Left lung (tissue), 10 donors: Measurements from ENCODE around the gene MN1. TPM values are rescaled to one million over a fixed set of nuclear protein-coding genes. Genes with fewer than 3 reads are reported as not detected.

Experiments used
- ATAC-seq: fragments of 200-7000 bp; cut with Tn5 transposase; one replicate; pipeline ENCODE4 v1.9.1; 2020; ENCODE audit warnings: moderate library complexity
- DNase-seq, 4 donors: peaks; one replicate each; pipeline ENCODE4 v3.0.0-alpha.2; 2013 to 2020
- H3K27ac ChIP-seq, 2 donors: fragments of 200-600 bp; sonication (generic) in 1 of 2; one replicate each; pipeline versions ENCODE4 v1.5.0 to v1.8.0; 2020 to 2021
- H3K27me3 ChIP-seq, 2 donors: fragments of 200-600 bp; sonication (generic) in 1 of 2; one replicate each; pipeline versions ENCODE4 v1.5.0 to v1.8.0; 2020 to 2021
- H3K36me3 ChIP-seq, 2 donors: fragments of 200-600 bp; sonication (generic) in 1 of 2; one replicate each; pipeline versions ENCODE4 v1.5.0 to v1.8.0; 2020 to 2021
- H3K4me1 ChIP-seq, 2 donors: fragments of 200-600 bp; one replicate each; pipeline ENCODE4 v1.8.0; 2021
- H3K4me3 ChIP-seq, 2 donors: fragments of 200-600 bp; sonication (generic) in 1 of 2; one replicate each; pipeline versions ENCODE4 v1.5.0 to v1.8.0; 2020 to 2021; ENCODE audit warnings: mild to moderate bottlenecking in 1 of 2
- H3K9me3 ChIP-seq, 2 donors: fragments of 200-600 bp; sonication (generic) in 1 of 2; one replicate each; pipeline versions ENCODE4 v1.5.0 to v1.8.0; 2020 to 2021
- CTCF ChIP-seq, 2 donors: fragments of 200-600 bp; sonication (generic) in 1 of 2; IDR thresholded peaks; one replicate each; pipeline versions ENCODE4 v1.5.0 to v1.8.0; 2021; ENCODE audit warnings: antibody characterized with exemption in 2 of 2
- intact Hi-C, 2 donors: fragments of 100-400 bp; cut with DNase I; formaldehyde crosslinking; loops; one replicate each; pipeline versions ENCODE4 v1.11.2 to v1.14.2; 2022
- polyA plus RNA-seq, 6 donors: library from polyadenylated mRNA; unstranded; fragments of 120-200 nt; gene quantifications; one replicate each; pipeline ENCODE4 v1.2.1, GENCODE V29; 2013; ENCODE audit not compliant: insufficient read length in 6 of 6
- total RNA-seq, 2 donors: library from RNA; stranded (reverse); fragmentation: NEBNext Ultra II Directional; extraction: Animal tissue kit (Norgen Biotek cat#: 25700); gene quantifications; one replicate each; pipeline ENCODE4 v1.2.1, GENCODE V29; 2021
- donor health status: DM: no; HTN: yes; CAD: no.
- donor health status: DM: no; HTN: no; CAD: no.

Gene MN1
- total and polyA plus RNA-seq, 8 donors, result 1.9 to 7.4 (median 3.3) TPM

DNA sequence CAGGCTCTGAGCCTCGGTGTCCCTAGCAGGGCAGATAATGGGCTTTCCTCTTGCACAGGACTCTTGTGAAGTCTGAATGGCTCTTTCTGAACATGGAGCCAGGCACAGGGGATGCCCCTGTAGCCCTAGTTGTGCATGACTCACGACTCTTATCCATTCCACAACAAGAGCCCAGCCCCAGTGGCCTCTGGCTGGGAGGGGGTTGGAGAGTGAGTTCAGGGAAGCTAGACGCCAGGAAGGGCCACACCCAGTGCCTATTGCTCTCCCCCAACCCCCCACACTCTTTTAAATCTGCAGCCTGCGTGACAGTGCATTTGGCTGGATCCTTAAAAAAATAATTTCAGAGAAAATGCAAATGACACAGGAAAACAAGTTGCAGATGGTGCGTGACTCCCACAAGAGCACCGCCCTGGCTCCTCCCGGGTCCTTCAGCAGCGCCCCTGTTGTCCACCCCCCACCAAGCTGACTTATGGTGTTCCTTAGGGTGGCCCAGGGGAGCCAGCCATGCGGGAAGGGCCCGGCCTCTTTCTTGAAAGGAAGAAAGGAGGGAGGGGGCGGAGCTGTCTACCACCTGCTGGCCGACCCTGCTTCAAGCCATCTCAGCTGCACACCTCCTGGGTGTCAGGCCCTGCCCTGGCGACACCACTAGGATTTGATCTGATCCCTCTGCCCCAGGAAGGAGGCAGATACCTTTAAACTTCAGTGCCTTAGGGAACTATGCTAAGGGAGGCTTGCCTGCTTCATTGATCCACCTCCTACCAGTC, 74.7 kb downstream of the MN1 start:
- ATAC-seq (peak; percentile 96), DNase-seq (peak in 1 of 4 donors; percentile 72)
- Histone ChIP-seq H3K4me3 (no peak overlapping the region), H3K27ac (peak overlapping the region; percentile 70 to 82), H3K36me3 (no peaks in the 10 kb centered on the region), H3K27me3 (no peaks in the 10 kb centered on the region), H3K9me3 (no peaks in the 10 kb centered on the region), H3K4me1 (peaks cover 11% of the 10 kb centered on the region in 2 donors)
- TF ChIP-seq CTCF (IDR thresholded peaks at IDR 0.05), result no peak
- intact Hi-C loops, result no loop called here

GRCh38 chr22:27726331-27726685, 75.2 kb downstream of the MN1 start:
- no peak for TF ChIP-seq CTCF (IDR thresholded peaks at IDR 0.05)
- ATAC-seq, result no peak
- Histone ChIP-seq H3K9me3 (no peaks in the 10 kb centered on the region), H3K36me3 (no peaks in the 10 kb centered on the region), H3K4me1 (peaks cover 11% of the 10 kb centered on the region in 2 donors), H3K27ac (peak overlapping the region; percentile 70 to 82), H3K27me3 (no peaks in the 10 kb centered on the region), H3K4me3 (no peak overlapping the region)
- no peak for DNase-seq
- intact Hi-C loops, result no loop called here

- intact Hi-C loops, result no loop called here
- no peak for TF ChIP-seq CTCF (IDR thresholded peaks at IDR 0.05)
- peak overlapping the region; percentile 70 to 82 for H3K27ac ChIP-seq
Observed at GRCh38 chr22:27725661-27726060, 75.9 kb downstream of the MN1 start.

DNA sequence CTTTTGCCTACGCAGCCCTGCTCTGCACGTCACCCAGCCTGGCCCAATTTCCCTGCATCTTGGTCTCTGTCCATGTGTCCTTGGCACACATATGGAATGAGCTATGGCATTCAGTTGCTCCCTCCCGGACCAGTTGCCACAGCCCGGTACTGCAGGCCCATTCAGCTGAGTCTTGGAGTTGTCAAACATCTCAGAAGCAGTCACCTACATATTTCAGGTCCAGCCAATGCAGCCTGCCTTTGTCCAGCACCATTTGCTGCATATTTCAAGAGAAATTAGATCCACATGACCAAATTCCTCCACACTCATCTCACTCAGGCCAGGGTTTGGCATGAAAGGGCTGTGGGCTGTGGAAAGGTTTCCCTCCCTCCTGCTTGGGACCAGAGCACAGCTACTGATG, 76.8 kb downstream of the MN1 start:
- Histone ChIP-seq H3K4me1 (peaks cover 11% of the 10 kb centered on the region in 2 donors), H3K4me3 (no peak overlapping the region), H3K27me3 (no peaks in the 10 kb centered on the region), H3K27ac (peak overlapping the region in 1 of 2 donors; percentile 82), H3K9me3 (no peaks in the 10 kb centered on the region), H3K36me3 (no peaks in the 10 kb centered on the region)
- DNase-seq, result no peak
- intact Hi-C loops, result no loop called here
- no peak for TF ChIP-seq CTCF (IDR thresholded peaks at IDR 0.05)
- ATAC-seq, result no peak

More at GRCh38 chr22:27725661-27726060, 75.9 kb downstream of the MN1 start:
- Histone ChIP-seq H3K27me3 (no peaks in the 10 kb centered on the region), H3K4me3 (no peak overlapping the region), H3K36me3 (no peaks in the 10 kb centered on the region), H3K4me1 (peaks cover 11% of the 10 kb centered on the region in 2 donors), H3K9me3 (no peaks in the 10 kb centered on the region)
- ATAC-seq (no peak), DNase-seq (no peak)

DNA sequence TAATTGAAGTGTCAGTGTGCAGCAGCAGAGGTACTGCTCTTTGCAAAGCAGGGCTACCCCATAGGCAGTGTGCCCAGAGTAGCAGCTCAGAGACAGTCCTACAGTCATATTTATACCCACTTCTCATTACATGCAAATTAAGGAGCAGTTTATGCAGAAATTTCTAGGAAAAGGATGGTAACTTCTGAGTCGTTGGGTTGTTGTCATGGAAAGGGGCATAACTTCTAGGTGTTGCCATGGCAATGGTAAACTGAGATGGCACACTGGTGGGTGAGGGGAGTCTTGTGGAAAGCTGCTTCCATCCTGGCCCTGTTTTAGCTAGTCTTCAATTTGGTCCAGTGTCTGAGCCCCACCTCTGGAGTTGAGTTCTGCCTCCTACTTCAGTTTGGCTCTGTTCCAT, 77.4 kb downstream of the MN1 start:
- TF ChIP-seq CTCF (IDR thresholded peaks at IDR 0.05), result no peak
- Histone ChIP-seq H3K27me3 (no peaks in the 10 kb centered on the region), H3K9me3 (no peaks in the 10 kb centered on the region), H3K4me1 (peaks cover 11% of the 10 kb centered on the region in 2 donors), H3K36me3 (no peaks in the 10 kb centered on the region), H3K4me3 (no peak overlapping the region), H3K27ac (peak overlapping the region in 1 of 2 donors; percentile 82)
- intact Hi-C loops, result no loop called here
- ATAC-seq (no peak), DNase-seq (no peak)
